GM12874 (cell line): Measurements from ENCODE around the gene YY1.

ENCODE experiments used
- CTCF ChIP-seq: IDR thresholded peaks from 2 replicates; pipeline ENCODE4 v1.5.1; 2011; ENCODE audit warnings: low read depth, mild to moderate bottlenecking, control low read depth, low read length, moderate library complexity; ENCODE audit not compliant: insufficient read depth

The YY1 gene

GRCh38 chr14:100303179-100303578, 64.2 kb downstream of the YY1 start:
- peak; percentile 75 for TF ChIP-seq CTCF

- TF ChIP-seq CTCF, result no peak
These were observed 65.0 kb downstream of the YY1 start for GRCh38 chr14:100303925-100304324.

- TF ChIP-seq CTCF, result no peak
These were observed 65.9 kb downstream of the YY1 start for GRCh38 chr14:100304825-100305323.

- TF ChIP-seq CTCF, result no peak
These were observed 66.6 kb downstream of the YY1 start for GRCh38 chr14:100305324-100306100.

GRCh38 chr14:100306101-100306997, 67.4 kb downstream of the YY1 start, which contains the start of gene SLC25A29:
Gene SLC25A29, minus strand, starts transcription at chr14:100306444. Its CDS starts 212 bp downstream, at chr14:100306232.
- TF ChIP-seq CTCF, result no peak

- TF ChIP-seq CTCF, result 0 out of 2 replicates have a peak, but pooled peaks have one; percentile 1
These were observed 68.2 kb downstream of the YY1 start for GRCh38 chr14:100306998-100307765.
